Measurements from ENCODE around the gene NANOGP8.

The NANOGP8 gene

GRCh38 chr15:35061161-35061824 is 23.8 kb downstream of the NANOGP8 start:
- no peak for DNase-seq (ENCODE audit: low read depth)

- DNase-seq (ENCODE audit: low read depth), result no peak
These were observed 24.5 kb downstream of the NANOGP8 start for GRCh38 chr15:35060591-35060990.

- DNase-seq (ENCODE audit: low read depth), result no peak
These were observed 26.5 kb downstream of the NANOGP8 start for GRCh38 chr15:35058534-35059054.

- no peak for DNase-seq (ENCODE audit: low read depth)
These were observed 29.5 kb downstream of the NANOGP8 start for GRCh38 chr15:35055416-35056105.

- no peak for DNase-seq (ENCODE audit: low read depth)
These were observed 30.7 kb downstream of the NANOGP8 start for GRCh38 chr15:35054380-35054779.

- no peak for DNase-seq (ENCODE audit: low read depth)
These were observed 37.1 kb downstream of the NANOGP8 start for GRCh38 chr15:35047996-35048395.

GRCh38 chr15:35047528-35047927 is 37.6 kb downstream of the NANOGP8 start:
- no peak for DNase-seq (ENCODE audit: low read depth)

GRCh38 chr15:35043373-35044095 is 41.6 kb downstream of the NANOGP8 start:
- DNase-seq (ENCODE audit: low read depth), result no peak

- DNase-seq (ENCODE audit: low read depth), result no peak
These were observed 44.5 kb downstream of the NANOGP8 start for GRCh38 chr15:35040339-35041255.

- no peak for DNase-seq (ENCODE audit: low read depth)
These were observed 46.3 kb downstream of the NANOGP8 start for GRCh38 chr15:35038626-35039451.

Measured in stimulated activated CD8-positive, alpha-beta memory T cell treated with anti-CD3 and anti-CD28 coated beads, Interleukin-4, amount 100 ng/mL, for 24 hours (primary cell).